HepG2 (cell line): ENCODE results near the gene CD302. TPM values are rescaled to one million over a fixed set of nuclear protein-coding genes. Genes with fewer than 3 reads are reported as not detected.

ENCODE experiments used
- CBX1 ChIP-seq: IDR thresholded peaks from one replicate; pipeline ENCODE4 v1.6.1; 2016; ENCODE audit warnings: antibody characterized with exemption, low read depth
- KLF12 ChIP-seq: sonication (generic); formaldehyde crosslinking; IDR thresholded peaks from 2 replicates; pipeline ENCODE4 v1.4.0; 2020; ENCODE audit warnings: missing genetic modification reagents, borderline replicate concordance
- ZNF724P ChIP-seq: sonication (generic); formaldehyde crosslinking; IDR thresholded peaks from 2 replicates; pipeline ENCODE4 v1.8.0; 2022; ENCODE audit warnings: missing genetic modification reagents, borderline replicate concordance
- ZNF777 ChIP-seq: sonication (generic); formaldehyde crosslinking; IDR thresholded peaks from 2 replicates; pipeline ENCODE4 v1.4.0; 2020; ENCODE audit warnings: missing genetic modification reagents
- polyA plus RNA-seq, 8 experiments: library from polyadenylated mRNA; depleted of rRNA in 3 of 8; stranded (reverse) in 7 of 8; unstranded in 1 of 8; fragments of >200 nt; fragmentation: Illumina TruSeq in 4 of 8; extraction: Trizol in 4 of 8; gene quantifications; 2 replicates each; pipeline versions ENCODE4 v1.2.1 to v1.2.3, GENCODE V29; 2011 to 2016; ENCODE audit warnings: low read depth in 4 of 8, missing spikeins in 1 of 8, mixed read lengths in 1 of 8; ENCODE audit not compliant: insufficient read depth in 1 of 8
- total RNA-seq, 5 experiments: library from RNA; depleted of rRNA; stranded (reverse); fragments of >200 nt; fragmentation: Illumina TruSeq; extraction: Trizol; gene quantifications; 2 replicates each; pipeline ENCODE4 v1.2.3, GENCODE V29; 2016; ENCODE audit warnings: low read depth in 1 of 5
- TF ChIP-seq, protein P1 (sequence below): sonication (generic); formaldehyde crosslinking; IDR thresholded peaks from 2 replicates; pipeline ENCODE4 v1.4.0; 2020; ENCODE audit warnings: missing genetic modification reagents
- TF ChIP-seq, protein P2 (sequence below), 2 experiments: IDR thresholded peaks; 2 replicates each; pipeline ENCODE4 v1.6.1; 2011 to 2012; ENCODE audit warnings: low read length in 2 of 2, borderline replicate concordance in 1 of 2, low read depth in 1 of 2, mild to moderate bottlenecking in 1 of 2, moderate library complexity in 1 of 2
- TF ChIP-seq, protein P3 (sequence below): sonication (generic); formaldehyde crosslinking; IDR thresholded peaks from 2 replicates; pipeline ENCODE4 v1.5.0; 2020; ENCODE audit warnings: missing genetic modification reagents
- TF ChIP-seq, protein P4 (sequence below): sonication (generic); formaldehyde crosslinking; IDR thresholded peaks from 2 replicates; pipeline ENCODE4 v1.4.0; 2020; ENCODE audit warnings: mild to moderate bottlenecking, missing genetic modification reagents

The CD302 gene
- total and polyA plus RNA-seq, 2 of the 13 experiments (the other 11 are each of a cell fraction or from before 2014, with no cell fraction given): 8.0 to 15.6 TPM

DNA sequence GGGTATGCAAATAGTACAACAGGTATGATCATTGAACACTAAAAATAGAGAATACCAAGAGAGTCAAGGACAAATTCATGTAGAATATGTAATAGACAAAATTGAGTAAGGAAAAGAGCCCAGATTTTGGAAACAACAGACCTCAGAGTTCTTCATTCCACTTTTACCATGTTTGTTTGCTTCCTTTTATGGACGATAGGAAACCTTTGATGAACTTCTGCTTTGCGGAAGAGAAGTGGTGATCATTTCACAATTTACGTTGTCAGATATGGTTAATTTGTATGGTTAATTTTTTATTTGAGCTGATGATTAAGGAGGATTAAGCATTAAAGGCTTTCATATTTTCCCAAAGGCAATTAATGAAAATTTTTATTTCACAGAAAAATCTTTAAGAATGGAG is 69.4 kb downstream of the CD302 start (continued):
- TF ChIP-seq, protein P1, sequence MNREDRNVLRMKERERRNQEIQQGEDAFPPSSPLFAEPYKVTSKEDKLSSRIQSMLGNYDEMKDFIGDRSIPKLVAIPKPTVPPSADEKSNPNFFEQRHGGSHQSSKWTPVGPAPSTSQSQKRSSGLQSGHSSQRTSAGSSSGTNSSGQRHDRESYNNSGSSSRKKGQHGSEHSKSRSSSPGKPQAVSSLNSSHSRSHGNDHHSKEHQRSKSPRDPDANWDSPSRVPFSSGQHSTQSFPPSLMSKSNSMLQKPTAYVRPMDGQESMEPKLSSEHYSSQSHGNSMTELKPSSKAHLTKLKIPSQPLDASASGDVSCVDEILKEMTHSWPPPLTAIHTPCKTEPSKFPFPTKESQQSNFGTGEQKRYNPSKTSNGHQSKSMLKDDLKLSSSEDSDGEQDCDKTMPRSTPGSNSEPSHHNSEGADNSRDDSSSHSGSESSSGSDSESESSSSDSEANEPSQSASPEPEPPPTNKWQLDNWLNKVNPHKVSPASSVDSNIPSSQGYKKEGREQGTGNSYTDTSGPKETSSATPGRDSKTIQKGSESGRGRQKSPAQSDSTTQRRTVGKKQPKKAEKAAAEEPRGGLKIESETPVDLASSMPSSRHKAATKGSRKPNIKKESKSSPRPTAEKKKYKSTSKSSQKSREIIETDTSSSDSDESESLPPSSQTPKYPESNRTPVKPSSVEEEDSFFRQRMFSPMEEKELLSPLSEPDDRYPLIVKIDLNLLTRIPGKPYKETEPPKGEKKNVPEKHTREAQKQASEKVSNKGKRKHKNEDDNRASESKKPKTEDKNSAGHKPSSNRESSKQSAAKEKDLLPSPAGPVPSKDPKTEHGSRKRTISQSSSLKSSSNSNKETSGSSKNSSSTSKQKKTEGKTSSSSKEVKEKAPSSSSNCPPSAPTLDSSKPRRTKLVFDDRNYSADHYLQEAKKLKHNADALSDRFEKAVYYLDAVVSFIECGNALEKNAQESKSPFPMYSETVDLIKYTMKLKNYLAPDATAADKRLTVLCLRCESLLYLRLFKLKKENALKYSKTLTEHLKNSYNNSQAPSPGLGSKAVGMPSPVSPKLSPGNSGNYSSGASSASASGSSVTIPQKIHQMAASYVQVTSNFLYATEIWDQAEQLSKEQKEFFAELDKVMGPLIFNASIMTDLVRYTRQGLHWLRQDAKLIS (CRISPR knock-in tag): no peak
- TF ChIP-seq ZNF724P (CRISPR knock-in tag) (no peak), CBX1 (no peak), ZNF777 (no peak), KLF12 (CRISPR knock-in tag) (no peak)
- TF ChIP-seq, protein P2, sequence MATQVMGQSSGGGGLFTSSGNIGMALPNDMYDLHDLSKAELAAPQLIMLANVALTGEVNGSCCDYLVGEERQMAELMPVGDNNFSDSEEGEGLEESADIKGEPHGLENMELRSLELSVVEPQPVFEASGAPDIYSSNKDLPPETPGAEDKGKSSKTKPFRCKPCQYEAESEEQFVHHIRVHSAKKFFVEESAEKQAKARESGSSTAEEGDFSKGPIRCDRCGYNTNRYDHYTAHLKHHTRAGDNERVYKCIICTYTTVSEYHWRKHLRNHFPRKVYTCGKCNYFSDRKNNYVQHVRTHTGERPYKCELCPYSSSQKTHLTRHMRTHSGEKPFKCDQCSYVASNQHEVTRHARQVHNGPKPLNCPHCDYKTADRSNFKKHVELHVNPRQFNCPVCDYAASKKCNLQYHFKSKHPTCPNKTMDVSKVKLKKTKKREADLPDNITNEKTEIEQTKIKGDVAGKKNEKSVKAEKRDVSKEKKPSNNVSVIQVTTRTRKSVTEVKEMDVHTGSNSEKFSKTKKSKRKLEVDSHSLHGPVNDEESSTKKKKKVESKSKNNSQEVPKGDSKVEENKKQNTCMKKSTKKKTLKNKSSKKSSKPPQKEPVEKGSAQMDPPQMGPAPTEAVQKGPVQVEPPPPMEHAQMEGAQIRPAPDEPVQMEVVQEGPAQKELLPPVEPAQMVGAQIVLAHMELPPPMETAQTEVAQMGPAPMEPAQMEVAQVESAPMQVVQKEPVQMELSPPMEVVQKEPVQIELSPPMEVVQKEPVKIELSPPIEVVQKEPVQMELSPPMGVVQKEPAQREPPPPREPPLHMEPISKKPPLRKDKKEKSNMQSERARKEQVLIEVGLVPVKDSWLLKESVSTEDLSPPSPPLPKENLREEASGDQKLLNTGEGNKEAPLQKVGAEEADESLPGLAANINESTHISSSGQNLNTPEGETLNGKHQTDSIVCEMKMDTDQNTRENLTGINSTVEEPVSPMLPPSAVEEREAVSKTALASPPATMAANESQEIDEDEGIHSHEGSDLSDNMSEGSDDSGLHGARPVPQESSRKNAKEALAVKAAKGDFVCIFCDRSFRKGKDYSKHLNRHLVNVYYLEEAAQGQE (IDR thresholded peaks at IDR 0.05; ENCODE audit: borderline replicate concordance in 1 of 2, low read depth in 1 of 2, low read length in 2 of 2): no peak
- TF ChIP-seq, protein P3, sequence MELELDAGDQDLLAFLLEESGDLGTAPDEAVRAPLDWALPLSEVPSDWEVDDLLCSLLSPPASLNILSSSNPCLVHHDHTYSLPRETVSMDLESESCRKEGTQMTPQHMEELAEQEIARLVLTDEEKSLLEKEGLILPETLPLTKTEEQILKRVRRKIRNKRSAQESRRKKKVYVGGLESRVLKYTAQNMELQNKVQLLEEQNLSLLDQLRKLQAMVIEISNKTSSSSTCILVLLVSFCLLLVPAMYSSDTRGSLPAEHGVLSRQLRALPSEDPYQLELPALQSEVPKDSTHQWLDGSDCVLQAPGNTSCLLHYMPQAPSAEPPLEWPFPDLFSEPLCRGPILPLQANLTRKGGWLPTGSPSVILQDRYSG: no peak
- TF ChIP-seq, protein P4, sequence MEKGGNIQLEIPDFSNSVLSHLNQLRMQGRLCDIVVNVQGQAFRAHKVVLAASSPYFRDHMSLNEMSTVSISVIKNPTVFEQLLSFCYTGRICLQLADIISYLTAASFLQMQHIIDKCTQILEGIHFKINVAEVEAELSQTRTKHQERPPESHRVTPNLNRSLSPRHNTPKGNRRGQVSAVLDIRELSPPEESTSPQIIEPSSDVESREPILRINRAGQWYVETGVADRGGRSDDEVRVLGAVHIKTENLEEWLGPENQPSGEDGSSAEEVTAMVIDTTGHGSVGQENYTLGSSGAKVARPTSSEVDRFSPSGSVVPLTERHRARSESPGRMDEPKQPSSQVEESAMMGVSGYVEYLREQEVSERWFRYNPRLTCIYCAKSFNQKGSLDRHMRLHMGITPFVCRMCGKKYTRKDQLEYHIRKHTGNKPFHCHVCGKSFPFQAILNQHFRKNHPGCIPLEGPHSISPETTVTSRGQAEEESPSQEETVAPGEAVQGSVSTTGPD (CRISPR knock-in tag): no peak
